ENCODE measurements around the gene DUSP5. TPM values are rescaled to one million over a fixed set of nuclear protein-coding genes. Genes with fewer than 3 reads are reported as not detected.

The DUSP5 gene
- total RNA-seq, 1 donor from 2014 or later, result 8.7 TPM

DNA sequence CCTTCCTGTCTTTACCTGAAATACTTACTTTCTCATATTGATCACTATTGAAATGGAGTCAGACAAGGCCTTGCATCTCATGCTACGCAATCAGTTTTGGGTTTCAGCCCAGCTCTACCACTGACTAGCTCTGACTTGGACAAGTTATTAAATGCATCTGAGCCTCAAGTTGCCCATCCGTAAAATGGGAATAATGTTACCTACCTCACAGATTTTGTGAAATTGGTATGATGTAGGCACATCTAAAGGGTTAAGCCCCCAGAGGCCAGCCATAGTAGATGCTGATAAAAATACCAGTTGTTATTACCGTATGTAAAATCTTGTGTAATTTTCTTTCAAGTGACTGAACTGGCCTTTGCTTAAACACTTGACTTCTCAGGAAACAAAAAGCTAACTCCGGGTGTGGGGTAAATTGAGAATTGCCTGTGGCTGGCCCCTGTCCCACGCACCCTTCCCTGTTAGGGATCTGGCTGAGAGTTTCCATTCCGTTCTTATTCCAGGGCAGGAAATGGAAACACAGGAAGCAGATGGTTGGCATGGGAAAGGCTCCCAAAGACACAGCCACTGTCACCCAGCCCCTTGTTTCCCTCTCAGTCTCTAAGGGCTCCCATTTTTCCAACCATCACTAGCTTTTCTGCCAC is 7.5 kb downstream of the DUSP5 start:
- Mint-ChIP-seq H3K27me3 (ENCODE audit: low read depth) (no peaks in the 10 kb centered on the region), H3K36me3 (ENCODE audit: low read depth) (peaks cover 20% of the 10 kb centered on the region), H3K4me3 (ENCODE audit: unreplicated experiment) (no peak overlapping the region), H3K27ac (ENCODE audit: unreplicated experiment) (no peak overlapping the region), H3K9me3 (ENCODE audit: low read depth) (no peaks in the 10 kb centered on the region), H3K4me1 (ENCODE audit: low read depth) (peaks cover 41% of the 10 kb centered on the region)
- DNase-seq (ENCODE audit: low spot score), result no peak
- TF ChIP-seq, protein P1, sequence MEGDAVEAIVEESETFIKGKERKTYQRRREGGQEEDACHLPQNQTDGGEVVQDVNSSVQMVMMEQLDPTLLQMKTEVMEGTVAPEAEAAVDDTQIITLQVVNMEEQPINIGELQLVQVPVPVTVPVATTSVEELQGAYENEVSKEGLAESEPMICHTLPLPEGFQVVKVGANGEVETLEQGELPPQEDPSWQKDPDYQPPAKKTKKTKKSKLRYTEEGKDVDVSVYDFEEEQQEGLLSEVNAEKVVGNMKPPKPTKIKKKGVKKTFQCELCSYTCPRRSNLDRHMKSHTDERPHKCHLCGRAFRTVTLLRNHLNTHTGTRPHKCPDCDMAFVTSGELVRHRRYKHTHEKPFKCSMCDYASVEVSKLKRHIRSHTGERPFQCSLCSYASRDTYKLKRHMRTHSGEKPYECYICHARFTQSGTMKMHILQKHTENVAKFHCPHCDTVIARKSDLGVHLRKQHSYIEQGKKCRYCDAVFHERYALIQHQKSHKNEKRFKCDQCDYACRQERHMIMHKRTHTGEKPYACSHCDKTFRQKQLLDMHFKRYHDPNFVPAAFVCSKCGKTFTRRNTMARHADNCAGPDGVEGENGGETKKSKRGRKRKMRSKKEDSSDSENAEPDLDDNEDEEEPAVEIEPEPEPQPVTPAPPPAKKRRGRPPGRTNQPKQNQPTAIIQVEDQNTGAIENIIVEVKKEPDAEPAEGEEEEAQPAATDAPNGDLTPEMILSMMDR (IDR thresholded peaks at IDR 0.05), result no peak

DNA sequence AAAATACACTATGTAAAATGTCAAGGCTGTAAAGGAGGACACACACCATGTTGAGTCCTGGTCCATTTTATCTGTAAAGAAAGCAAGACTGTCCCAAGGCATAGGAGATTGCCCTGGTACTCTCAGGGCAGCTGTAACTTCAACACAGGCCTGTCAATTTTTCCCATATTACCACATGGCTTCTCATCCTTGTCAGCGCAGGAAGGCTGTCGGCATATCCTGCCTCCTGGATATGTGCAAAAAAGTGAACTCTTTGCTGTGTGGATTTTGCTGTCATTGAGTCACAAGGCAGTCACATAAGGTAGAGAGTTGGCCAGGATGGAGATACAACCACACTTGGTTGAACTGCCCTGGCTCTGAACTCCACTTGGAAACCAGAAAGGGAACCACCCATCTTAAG is 8.7 kb downstream of the DUSP5 start:
- Mint-ChIP-seq H3K36me3 (ENCODE audit: low read depth) (peaks cover 30% of the 10 kb centered on the region), H3K27me3 (ENCODE audit: low read depth) (no peaks in the 10 kb centered on the region), H3K4me3 (ENCODE audit: unreplicated experiment) (no peak overlapping the region), H3K4me1 (ENCODE audit: low read depth) (peaks cover 29% of the 10 kb centered on the region), H3K9me3 (ENCODE audit: low read depth) (no peaks in the 10 kb centered on the region), H3K27ac (ENCODE audit: unreplicated experiment) (no peak overlapping the region)
- TF ChIP-seq, protein P1 (IDR thresholded peaks at IDR 0.05), result no peak
- no peak for DNase-seq (ENCODE audit: low spot score)

DNA sequence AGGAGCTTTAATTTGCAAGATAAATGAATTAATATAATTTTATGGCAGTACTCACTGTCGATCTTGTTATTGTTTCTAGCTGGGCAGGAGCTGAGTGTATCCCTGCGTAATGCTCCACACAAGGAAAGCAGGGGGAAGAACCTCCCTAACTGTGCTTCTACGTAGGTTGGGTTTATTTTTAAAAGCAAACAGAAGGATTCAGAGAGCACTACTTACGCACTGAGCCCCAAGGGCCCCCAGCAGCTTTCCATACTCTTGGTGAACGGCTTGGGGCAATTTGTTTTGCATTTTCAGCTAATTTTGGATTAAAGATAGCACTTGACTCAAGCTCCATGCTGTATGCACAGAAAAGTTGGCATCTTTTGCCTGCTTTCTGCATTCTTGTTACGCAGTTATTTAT is 9.6 kb downstream of the DUSP5 start:
- DNase-seq (ENCODE audit: low spot score), result no peak
- Mint-ChIP-seq H3K4me3 (ENCODE audit: unreplicated experiment) (no peak overlapping the region), H3K27ac (ENCODE audit: unreplicated experiment) (no peak overlapping the region), H3K36me3 (ENCODE audit: low read depth) (peaks cover 30% of the 10 kb centered on the region), H3K9me3 (ENCODE audit: low read depth) (no peaks in the 10 kb centered on the region), H3K27me3 (ENCODE audit: low read depth) (no peaks in the 10 kb centered on the region), H3K4me1 (ENCODE audit: low read depth) (peaks cover 20% of the 10 kb centered on the region)
- TF ChIP-seq, protein P1 (IDR thresholded peaks at IDR 0.05), result no peak

DNA sequence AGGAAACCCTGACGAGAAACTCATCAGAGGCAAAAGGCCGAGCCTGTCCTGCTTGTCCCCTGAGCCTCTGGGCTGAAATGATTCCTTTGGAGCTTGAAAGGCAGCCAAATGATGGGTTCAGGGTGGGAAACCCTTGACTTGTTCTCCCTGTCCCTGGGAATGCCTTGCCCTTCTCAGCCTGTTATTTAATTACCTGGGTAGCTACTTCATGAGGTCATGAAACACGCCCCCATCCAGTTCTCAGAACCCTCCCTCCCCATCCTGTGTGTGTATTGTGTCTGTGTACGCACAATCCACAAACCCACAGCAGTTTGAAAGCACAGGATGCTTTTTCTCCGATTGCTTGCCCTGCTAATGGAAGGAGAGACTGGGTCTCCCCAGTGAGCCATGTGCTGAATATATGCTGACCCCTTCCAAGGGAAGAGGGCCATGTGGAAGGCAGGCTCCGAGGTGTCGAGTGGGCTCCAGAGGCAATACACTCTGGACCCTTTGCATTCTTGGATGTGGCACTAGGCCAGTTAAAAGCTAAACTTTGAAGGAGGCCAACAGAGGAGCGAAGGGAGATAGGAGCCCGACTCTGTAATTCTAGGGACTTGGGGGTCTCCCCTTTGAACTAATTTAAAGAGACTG is 10.6 kb downstream of the DUSP5 start:
- H3K36me3 Mint-ChIP-seq (ENCODE audit: low read depth), result peaks cover 34% of the 10 kb centered on the region
- H3K4me3 Mint-ChIP-seq (ENCODE audit: unreplicated experiment), result no peak overlapping the region
- peaks cover 19% of the 10 kb centered on the region for H3K4me1 Mint-ChIP-seq (ENCODE audit: low read depth)
- H3K9me3 Mint-ChIP-seq (ENCODE audit: low read depth), result no peaks in the 10 kb centered on the region
- no peak for DNase-seq (ENCODE audit: low spot score)
- no peaks in the 10 kb centered on the region for H3K27me3 Mint-ChIP-seq (ENCODE audit: low read depth)
- H3K27ac Mint-ChIP-seq (ENCODE audit: unreplicated experiment), result no peak overlapping the region
- TF ChIP-seq, protein P1 (IDR thresholded peaks at IDR 0.05), result no peak

DNA sequence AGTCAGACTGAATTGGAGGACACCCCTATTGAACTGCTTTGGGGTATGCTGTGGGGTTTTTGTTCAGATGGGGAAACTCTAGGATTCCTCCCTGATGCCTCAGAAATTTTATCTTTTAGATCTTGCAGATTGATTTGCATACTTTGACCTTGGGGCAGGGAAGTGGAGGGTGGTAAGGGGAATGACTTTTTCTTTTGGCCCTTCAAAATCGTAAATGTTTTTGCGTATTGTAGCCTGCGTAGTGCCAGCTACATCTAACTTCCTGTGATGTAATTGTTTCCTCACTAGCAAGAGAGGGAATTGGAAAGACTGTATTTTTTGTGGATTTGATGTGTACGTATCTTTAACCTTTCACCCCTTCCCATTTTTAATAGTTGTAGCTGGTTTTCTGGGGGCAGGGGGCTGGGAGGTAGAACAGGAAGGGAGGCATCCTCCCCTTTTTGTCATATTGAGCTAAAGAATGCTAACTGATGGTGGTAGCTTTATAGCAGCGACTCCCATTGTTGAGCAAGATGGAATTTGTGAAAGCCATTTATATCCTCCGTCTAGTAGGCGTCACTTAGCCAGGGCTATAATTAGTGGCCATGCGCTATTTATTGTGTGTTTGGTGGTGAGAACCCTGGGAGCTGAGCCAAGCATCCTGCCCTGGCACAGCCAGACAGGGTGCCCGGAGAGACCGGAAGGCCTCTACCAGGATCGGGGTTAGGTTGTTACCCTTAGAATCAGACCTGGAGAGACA is 11.3 kb downstream of the DUSP5 start:
- H3K9me3 Mint-ChIP-seq (ENCODE audit: low read depth), result peaks cover 3% of the 10 kb centered on the region
- H3K27me3 Mint-ChIP-seq (ENCODE audit: low read depth), result no peaks in the 10 kb centered on the region
- peaks cover 34% of the 10 kb centered on the region for H3K36me3 Mint-ChIP-seq (ENCODE audit: low read depth)
- DNase-seq (ENCODE audit: low spot score), result no peak
- no peak overlapping the region for H3K27ac Mint-ChIP-seq (ENCODE audit: unreplicated experiment)
- TF ChIP-seq, protein P1 (IDR thresholded peaks at IDR 0.05), result no peak
- no peak overlapping the region for H3K4me3 Mint-ChIP-seq (ENCODE audit: unreplicated experiment)
- H3K4me1 Mint-ChIP-seq (ENCODE audit: low read depth), result peaks cover 12% of the 10 kb centered on the region
